Endothelial cell (in vitro differentiated cells): ENCODE results near the gene SIVA1. TPM values are rescaled to one million over a fixed set of nuclear protein-coding genes. Genes with fewer than 3 reads are reported as not detected.
A peak's percentile ranks its signal among the peaks of the same experiment; 100 is the strongest.

Experiments used
- DNase-seq: peaks from one replicate; pipeline ENCODE4 v3.0.0; 2021; ENCODE audit warnings: low spot score
- H3K27ac Mint-ChIP-seq: one replicate; pipeline ENCODE4 v1.8.0; 2021; ENCODE audit warnings: mixed read lengths, inconsistent platforms; ENCODE audit not compliant: unreplicated experiment
- H3K27me3 Mint-ChIP-seq: one replicate; pipeline ENCODE4 v1.8.0; 2021; ENCODE audit warnings: mild to moderate bottlenecking, moderate library complexity, mixed read lengths, inconsistent platforms; ENCODE audit not compliant: unreplicated experiment
- H3K36me3 Mint-ChIP-seq: one replicate; pipeline ENCODE4 v1.8.0; 2021; ENCODE audit warnings: mild to moderate bottlenecking, low read depth, mixed read lengths, inconsistent platforms; ENCODE audit not compliant: unreplicated experiment
- H3K4me1 Mint-ChIP-seq: one replicate; pipeline ENCODE4 v1.8.0; 2021; ENCODE audit warnings: mild to moderate bottlenecking, mixed read lengths, inconsistent platforms; ENCODE audit not compliant: unreplicated experiment
- H3K4me3 Mint-ChIP-seq: one replicate; pipeline ENCODE4 v1.8.0; 2021; ENCODE audit warnings: mild to moderate bottlenecking, mixed read lengths, inconsistent platforms; ENCODE audit not compliant: unreplicated experiment
- H3K9me3 Mint-ChIP-seq: one replicate; pipeline ENCODE4 v1.8.0; 2021; ENCODE audit warnings: mixed read lengths, inconsistent platforms; ENCODE audit not compliant: unreplicated experiment
- CTCF ChIP-seq: fragments of 200-600 bp; sonication (generic); IDR thresholded peaks from one replicate; pipeline ENCODE4 v1.5.0; 2021; ENCODE audit warnings: antibody characterized with exemption; ENCODE audit not compliant: unreplicated experiment
- total RNA-seq: library from RNA; stranded (reverse); fragmentation: NEBNext Ultra II Directional; extraction: Animal tissue kit (Norgen Biotek cat#: 25700); gene quantifications from one replicate; pipeline ENCODE4 v1.2.1, GENCODE V29; 2021; ENCODE audit not compliant: unreplicated experiment

Gene SIVA1
- total RNA-seq, 1 donor from 2014 or later: 84.3 TPM

- DNase-seq: peak; percentile 72
- no peak for TF ChIP-seq CTCF
- Mint-ChIP-seq H3K36me3 (no peaks in the 10 kb centered on the region), H3K4me3 (peak overlapping the region; percentile 71), H3K4me1 (peaks cover 17% of the 10 kb centered on the region), H3K9me3 (no peaks in the 10 kb centered on the region), H3K27me3 (peaks cover 29% of the 10 kb centered on the region), H3K27ac (no peak overlapping the region)
These were observed 47.2 kb downstream of the SIVA1 start for GRCh38 chr14:104800015-104800770.

GRCh38 chr14:104800771-104801519 is 48.0 kb downstream of the SIVA1 start, which contains the start of gene ZBTB42:
ZBTB42 (plus strand) TSS chr14:104801101; CDS start chr14:104801198, 97 bp downstream.
- Mint-ChIP-seq H3K36me3 (no peaks in the 10 kb centered on the region), H3K27me3 (peaks cover 27% of the 10 kb centered on the region), H3K9me3 (no peaks in the 10 kb centered on the region), H3K27ac (no peak within 1 kb of the TSS), H3K4me1 (peaks cover 17% of the 10 kb centered on the region), H3K4me3 (peak within 1 kb of the TSS; percentile 87)
- TF ChIP-seq CTCF: no peak
- DNase-seq: peak; percentile 39

DNA sequence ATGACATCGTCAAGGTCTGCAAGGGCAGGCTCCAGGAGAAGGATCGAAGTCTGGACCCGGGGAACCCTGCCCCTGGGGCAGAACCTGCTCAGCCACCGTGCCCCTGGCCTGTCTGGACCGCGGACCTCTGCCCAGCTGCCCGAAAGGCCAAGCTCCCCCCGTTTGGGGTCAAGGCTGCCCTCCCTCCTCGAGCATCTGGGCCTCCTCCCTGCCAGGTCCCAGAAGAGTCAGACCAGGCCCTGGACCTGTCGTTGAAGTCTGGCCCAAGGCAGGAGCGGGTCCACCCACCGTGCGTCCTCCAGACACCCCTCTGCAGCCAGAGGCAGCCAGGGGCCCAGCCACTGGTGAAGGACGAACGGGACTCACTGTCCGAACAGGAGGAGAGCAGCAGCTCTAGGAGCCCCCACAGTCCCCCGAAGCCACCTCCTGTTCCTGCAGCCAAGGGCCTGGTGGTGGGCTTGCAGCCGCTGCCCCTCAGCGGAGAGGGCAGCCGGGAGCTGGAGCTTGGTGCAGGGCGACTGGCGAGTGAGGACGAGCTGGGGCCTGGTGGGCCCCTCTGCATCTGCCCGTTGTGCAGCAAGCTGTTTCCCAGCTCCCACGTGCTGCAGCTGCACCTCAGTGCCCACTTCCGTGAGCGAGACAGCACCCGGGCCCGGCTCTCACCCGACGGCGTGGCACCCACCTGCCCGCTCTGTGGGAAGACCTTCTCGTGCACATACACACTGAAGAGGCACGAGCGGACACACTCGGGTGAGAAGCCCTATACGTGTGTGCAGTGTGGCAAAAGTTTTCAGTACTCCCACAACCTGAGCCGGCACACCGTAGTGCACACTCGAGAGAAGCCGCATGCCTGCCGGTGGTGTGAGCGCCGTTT is 48.8 kb downstream of the SIVA1 start:
- peak overlapping the region; percentile 87 for H3K4me3 Mint-ChIP-seq
- peaks cover 21% of the 10 kb centered on the region for H3K27me3 Mint-ChIP-seq
- no peak for DNase-seq
- H3K4me1 Mint-ChIP-seq: peaks cover 11% of the 10 kb centered on the region
- no peak overlapping the region for H3K27ac Mint-ChIP-seq
- no peak for TF ChIP-seq CTCF
- H3K36me3 Mint-ChIP-seq: no peaks in the 10 kb centered on the region
- H3K9me3 Mint-ChIP-seq: no peaks in the 10 kb centered on the region

- TF ChIP-seq CTCF: no peak
- Mint-ChIP-seq H3K36me3 (no peaks in the 10 kb centered on the region), H3K27ac (no peak overlapping the region), H3K9me3 (no peaks in the 10 kb centered on the region), H3K4me1 (peaks cover 11% of the 10 kb centered on the region), H3K4me3 (no peak overlapping the region), H3K27me3 (peaks cover 21% of the 10 kb centered on the region)
- DNase-seq: no peak
These were observed 49.6 kb downstream of the SIVA1 start for GRCh38 chr14:104802394-104803184.
